Activated CD4-positive, CD25-positive, alpha-beta regulatory T cell (primary cell): ENCODE results near the gene DAZ4.
"Not testable (repeated sequence)": the region's sequence is repeated elsewhere in the genome, so short reads cannot be mapped to it uniquely, and the experiment has no call there.

Source experiments
- DNase-seq, 4 experiments: peaks; one replicate each; lab custom pipeline; 2025; lab: John Stamatoyannopoulos, UW

Gene DAZ4, protein sequence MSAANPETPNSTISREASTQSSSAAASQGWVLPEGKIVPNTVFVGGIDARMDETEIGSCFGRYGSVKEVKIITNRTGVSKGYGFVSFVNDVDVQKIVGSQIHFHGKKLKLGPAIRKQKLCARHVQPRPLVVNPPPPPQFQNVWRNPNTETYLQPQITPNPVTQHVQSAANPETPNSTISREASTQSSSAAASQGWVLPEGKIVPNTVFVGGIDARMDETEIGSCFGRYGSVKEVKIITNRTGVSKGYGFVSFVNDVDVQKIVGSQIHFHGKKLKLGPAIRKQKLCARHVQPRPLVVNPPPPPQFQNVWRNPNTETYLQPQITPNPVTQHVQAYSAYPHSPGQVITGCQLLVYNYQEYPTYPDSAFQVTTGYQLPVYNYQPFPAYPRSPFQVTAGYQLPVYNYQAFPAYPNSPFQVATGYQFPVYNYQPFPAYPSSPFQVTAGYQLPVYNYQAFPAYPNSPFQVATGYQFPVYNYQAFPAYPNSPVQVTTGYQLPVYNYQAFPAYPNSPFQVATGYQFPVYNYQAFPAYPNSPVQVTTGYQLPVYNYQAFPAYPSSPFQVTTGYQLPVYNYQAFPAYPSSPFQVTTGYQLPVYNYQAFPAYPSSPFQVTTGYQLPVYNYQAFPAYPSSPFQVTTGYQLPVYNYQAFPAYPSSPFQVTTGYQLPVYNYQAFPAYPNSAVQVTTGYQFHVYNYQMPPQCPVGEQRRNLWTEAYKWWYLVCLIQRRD

GRCh38 chrY:24833619-24834018 lies at the start of gene DAZ4:
Gene DAZ4, plus strand, starts transcription at chrY:24833919. Its CDS starts 208 bp downstream, at chrY:24834127.
- not testable (repeated sequence) for DNase-seq

GRCh38 chrY:24813293-24813692 lies 20.4 kb upstream of the DAZ4 start, which contains the start of gene DAZ3:
Gene DAZ3, minus strand, starts transcription at chrY:24813393. Its CDS starts 208 bp downstream, at chrY:24813185.
- DNase-seq, result not testable (repeated sequence)

- not testable (repeated sequence) for DNase-seq
These were observed 11.9 kb upstream of the DAZ4 start for GRCh38 chrY:24821836-24822235.

- DNase-seq, result not testable (repeated sequence)
These were observed 9.4 kb upstream of the DAZ4 start for GRCh38 chrY:24824184-24824879.

DNA sequence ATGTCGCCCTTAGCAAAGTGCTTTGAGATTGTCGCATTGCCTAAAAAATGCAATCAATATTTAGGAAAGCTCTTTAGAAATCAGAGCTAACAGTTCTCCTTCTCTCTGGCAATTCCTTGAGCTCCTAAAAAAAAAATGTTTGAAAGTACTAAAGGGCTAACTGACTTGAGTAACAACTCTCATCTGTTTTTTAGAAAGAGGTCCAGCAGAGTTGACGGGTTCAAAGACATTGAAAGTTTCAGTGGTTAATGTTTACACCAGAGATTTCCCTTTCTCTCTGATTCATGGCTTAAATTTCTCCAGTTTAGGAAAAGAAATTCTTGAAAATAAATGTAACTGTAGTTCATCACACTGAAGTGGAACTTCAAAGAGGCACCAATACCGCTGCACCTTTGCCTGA lies 8.7 kb upstream of the DAZ4 start:
- DNase-seq, result not testable (repeated sequence)
